Loucy (cell line): ENCODE measurements around the gene PEX14.

Experiments
- CTCF ChIP-seq: fragments of 200-600 bp; sonication (generic); conservative IDR thresholded peaks from 2 replicates; pipeline ENCODE4 v1.5.1; 2014; ENCODE audit warnings: mild to moderate bottlenecking, antibody characterized with exemption, low read length
- EZH2phosphoT487 ChIP-seq: fragments of 200-600 bp; IDR thresholded peaks from 2 replicates; pipeline ENCODE4 v1.6.1; 2018; ENCODE audit warnings: antibody characterized with exemption, mild to moderate bottlenecking, moderate library complexity, borderline replicate concordance

- TF ChIP-seq CTCF (no peak), EZH2phosphoT487 (no peak)
Observed at GRCh38 chr1:10662090-10662688, 187.4 kb downstream of the PEX14 start.
